SK-N-SH treated with all-trans-retinoic acid at 6 μM for 48 hours (cell line): ENCODE measurements around the gene TMPRSS6.

ENCODE experiments used
- BACH2 ChIP-seq: fragments of 250-450 bp; sonication (Bioruptor Pico); IDR thresholded peaks from 2 replicates; pipeline ENCODE4 v1.9.0; 2021; ENCODE audit warnings: mild to moderate bottlenecking, borderline replicate concordance
- ESRRG ChIP-seq: fragments of 250-450 bp; sonication (Bioruptor Pico); IDR thresholded peaks from 2 replicates; pipeline ENCODE4 v1.6.1; 2021; ENCODE audit warnings: mild to moderate bottlenecking
- RARB ChIP-seq: fragments of 250-450 bp; sonication (Bioruptor Pico); IDR thresholded peaks from 2 replicates; pipeline ENCODE4 v1.8.0; 2021; ENCODE audit warnings: mild to moderate bottlenecking, moderate library complexity
- SNAI2 ChIP-seq: fragments of 250-450 bp; sonication (Bioruptor Pico); IDR thresholded peaks from 2 replicates; pipeline ENCODE4 v1.5.0; 2020; ENCODE audit warnings: mild to moderate bottlenecking, moderate library complexity
- TOX ChIP-seq: fragments of 250-450 bp; sonication (Bioruptor Pico); IDR thresholded peaks from 2 replicates; pipeline ENCODE4 v1.8.0; 2021; ENCODE audit warnings: mild to moderate bottlenecking, moderate library complexity, borderline replicate concordance
- TSHZ2 ChIP-seq: fragments of 250-450 bp; sonication (Bioruptor Pico); IDR thresholded peaks from 2 replicates; pipeline ENCODE4 v1.5.0; 2020; ENCODE audit warnings: mild to moderate bottlenecking, moderate library complexity
- ZFP30 ChIP-seq: fragments of 450-650 bp; formaldehyde crosslinking; IDR thresholded peaks from 2 replicates; pipeline ENCODE4 v1.5.0; 2022; ENCODE audit warnings: mild to moderate bottlenecking, moderate library complexity
- TF ChIP-seq, protein P1 (sequence below): fragments of 250-450 bp; sonication (Bioruptor Pico); IDR thresholded peaks from 2 replicates; pipeline ENCODE4 v1.5.1; 2021; ENCODE audit warnings: mild to moderate bottlenecking, moderate library complexity
- TF ChIP-seq, protein P2 (sequence below): fragments of 250-450 bp; sonication (Bioruptor Pico); IDR thresholded peaks from 2 replicates; pipeline ENCODE4 v1.8.0; 2020; ENCODE audit warnings: mild to moderate bottlenecking, moderate library complexity, borderline replicate concordance

GRCh38 chr22:37091994-37092393, 17.5 kb downstream of the TMPRSS6 start:
- TF ChIP-seq TSHZ2 (CRISPR knock-in tag) (no peak), ESRRG (CRISPR knock-in tag) (no peak), SNAI2 (CRISPR knock-in tag) (no peak), BACH2 (CRISPR knock-in tag) (no peak), ZFP30 (CRISPR knock-in tag) (no peak), TOX (CRISPR knock-in tag) (no peak), RARB (CRISPR knock-in tag) (no peak)
- TF ChIP-seq, protein P1, sequence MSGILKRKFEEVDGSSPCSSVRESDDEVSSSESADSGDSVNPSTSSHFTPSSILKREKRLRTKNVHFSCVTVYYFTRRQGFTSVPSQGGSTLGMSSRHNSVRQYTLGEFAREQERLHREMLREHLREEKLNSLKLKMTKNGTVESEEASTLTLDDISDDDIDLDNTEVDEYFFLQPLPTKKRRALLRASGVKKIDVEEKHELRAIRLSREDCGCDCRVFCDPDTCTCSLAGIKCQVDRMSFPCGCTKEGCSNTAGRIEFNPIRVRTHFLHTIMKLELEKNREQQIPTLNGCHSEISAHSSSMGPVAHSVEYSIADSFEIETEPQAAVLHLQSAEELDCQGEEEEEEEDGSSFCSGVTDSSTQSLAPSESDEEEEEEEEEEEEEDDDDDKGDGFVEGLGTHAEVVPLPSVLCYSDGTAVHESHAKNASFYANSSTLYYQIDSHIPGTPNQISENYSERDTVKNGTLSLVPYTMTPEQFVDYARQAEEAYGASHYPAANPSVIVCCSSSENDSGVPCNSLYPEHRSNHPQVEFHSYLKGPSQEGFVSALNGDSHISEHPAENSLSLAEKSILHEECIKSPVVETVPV (CRISPR knock-in tag): no peak
- TF ChIP-seq, protein P2, sequence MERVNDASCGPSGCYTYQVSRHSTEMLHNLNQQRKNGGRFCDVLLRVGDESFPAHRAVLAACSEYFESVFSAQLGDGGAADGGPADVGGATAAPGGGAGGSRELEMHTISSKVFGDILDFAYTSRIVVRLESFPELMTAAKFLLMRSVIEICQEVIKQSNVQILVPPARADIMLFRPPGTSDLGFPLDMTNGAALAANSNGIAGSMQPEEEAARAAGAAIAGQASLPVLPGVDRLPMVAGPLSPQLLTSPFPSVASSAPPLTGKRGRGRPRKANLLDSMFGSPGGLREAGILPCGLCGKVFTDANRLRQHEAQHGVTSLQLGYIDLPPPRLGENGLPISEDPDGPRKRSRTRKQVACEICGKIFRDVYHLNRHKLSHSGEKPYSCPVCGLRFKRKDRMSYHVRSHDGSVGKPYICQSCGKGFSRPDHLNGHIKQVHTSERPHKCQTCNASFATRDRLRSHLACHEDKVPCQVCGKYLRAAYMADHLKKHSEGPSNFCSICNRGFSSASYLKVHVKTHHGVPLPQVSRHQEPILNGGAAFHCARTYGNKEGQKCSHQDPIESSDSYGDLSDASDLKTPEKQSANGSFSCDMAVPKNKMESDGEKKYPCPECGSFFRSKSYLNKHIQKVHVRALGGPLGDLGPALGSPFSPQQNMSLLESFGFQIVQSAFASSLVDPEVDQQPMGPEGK: no peak
